HepG2 (cell line): ENCODE results near the gene MAP4K3. TPM values are rescaled to one million over a fixed set of nuclear protein-coding genes. Genes with fewer than 3 reads are reported as not detected.

Source experiments
- ATAC-seq: fragments of 200-7000 bp; cut with Tn5 transposase; 3 replicates; pipeline ENCODE4 v1.9.1; 2020; ENCODE audit warnings: mild to moderate bottlenecking, moderate library complexity
- BruUV-seq: library from RNA; stranded (reverse); fragments of 400-500 nt; replicated peaks from 2 replicates; lab custom pipeline; 2021; lab: Mats Ljungman, UMichigan
- CTCF ChIA-PET: fragments of 300-600 bp; formaldehyde crosslinking; extraction: SDS; loops from one replicate; lab custom pipeline; 2021; ENCODE audit warnings: low total read pairs, inconsistent platforms, low intra/inter-chr PET ratio; lab: Yijun Ruan, JAX
- POLR2A ChIA-PET: fragments of 350-600 bp; sonication (Branson Sonifier 250); formaldehyde crosslinking; loops from one replicate; lab custom pipeline; 2020; ENCODE audit warnings: antibody characterized with exemption, inconsistent platforms; lab: Yijun Ruan, JAX
- DNase-seq: peaks from one replicate; pipeline ENCODE4 v3.0.0-alpha.2; 2015; ENCODE audit warnings: low spot score
- FAIRE-seq: peaks from 3 replicates; lab custom pipeline; 2011; peaks lifted over from hg19 to GRCh38; lab: Jason Lieb, UNC
- H2AFZ ChIP-seq: one replicate; pipeline ENCODE4 v1.6.1; 2011; ENCODE audit warnings: low read length, inconsistent platforms
- H3K27ac ChIP-seq: fragments of 300-600 bp; 3 replicates; pipeline ENCODE4 v1.8.0; 2011; ENCODE audit warnings: mixed run types, mild to moderate bottlenecking, mixed read lengths, low read length, inconsistent platforms; ENCODE audit not compliant: insufficient read depth; ENCODE audit errors: extremely low read length
- H3K27me3 ChIP-seq, 2 experiments: fragments of 200-600 bp in 1 of 2; 2 replicates in 1 of 2; 3 replicates in 1 of 2; pipeline versions ENCODE4 v1.6.0 to v1.8.0; 2011; ENCODE audit warnings: low read length in 2 of 2, mild to moderate bottlenecking in 2 of 2, moderate library complexity in 2 of 2, inconsistent platforms in 1 of 2; ENCODE audit not compliant: insufficient read depth in 2 of 2, control insufficient read depth in 1 of 2
- H3K36me3 ChIP-seq, 2 experiments: fragments of 200-600 bp in 1 of 2; replicated peaks in 1 of 2; 2 replicates in 1 of 2; 3 replicates in 1 of 2; pipeline versions ENCODE4 v1.5.1 to v1.8.0; 2011; ENCODE audit warnings: low read length in 2 of 2, inconsistent platforms in 1 of 2; ENCODE audit not compliant: insufficient read depth in 2 of 2, control insufficient read depth in 1 of 2
- H3K4me1 ChIP-seq: 2 replicates; pipeline ENCODE4 v1.5.1; 2012; ENCODE audit warnings: low read length, inconsistent platforms; ENCODE audit not compliant: insufficient read depth
- H3K4me2 ChIP-seq: 2 replicates; pipeline ENCODE4 v1.6.0; 2011; ENCODE audit warnings: low read depth, low read length, inconsistent platforms
- H3K4me3 ChIP-seq, 3 experiments: fragments of 200-600 bp in 1 of 3; sonication (generic), shearing (Covaris generic) in 1 of 3; replicated peaks in 1 of 3; 2 replicates each; pipeline ENCODE4 v1.5.1; 2011 to 2016; ENCODE audit warnings: low read length in 3 of 3, inconsistent platforms in 2 of 3, low read depth in 2 of 3, mild to moderate bottlenecking in 2 of 3, control low read depth in 1 of 3, mixed read lengths in 1 of 3; ENCODE audit not compliant: insufficient read depth in 1 of 3
- H3K79me2 ChIP-seq: one replicate; pipeline ENCODE4 v1.6.1; 2011; ENCODE audit warnings: low read length, inconsistent platforms; ENCODE audit not compliant: insufficient read depth
- H3K9ac ChIP-seq: 2 replicates; pipeline ENCODE4 v1.6.0; 2011; ENCODE audit warnings: mild to moderate bottlenecking, low read depth, low read length, inconsistent platforms; ENCODE audit not compliant: insufficient read depth
- H3K9me3 ChIP-seq: 2 replicates; pipeline ENCODE4 v1.5.1; 2012; ENCODE audit warnings: mild to moderate bottlenecking, low read length
- H4K20me1 ChIP-seq: 2 replicates; pipeline ENCODE4 v1.6.0; 2011; ENCODE audit warnings: inconsistent platforms, mild to moderate bottlenecking, low read length, moderate library complexity; ENCODE audit not compliant: insufficient read depth
- ARHGAP35 ChIP-seq: sonication (generic); formaldehyde crosslinking; IDR thresholded peaks from 2 replicates; pipeline ENCODE4 v1.9.0; 2022; ENCODE audit warnings: mild to moderate bottlenecking, inconsistent platforms, moderate library complexity, missing genetic modification reagents, borderline replicate concordance
- EED ChIP-seq: sonication (generic); formaldehyde crosslinking; IDR thresholded peaks from 2 replicates; pipeline ENCODE4 v1.5.0; 2020; ENCODE audit warnings: mild to moderate bottlenecking, missing genetic modification reagents
- GPN1 ChIP-seq: sonication (generic); formaldehyde crosslinking; IDR thresholded peaks from 2 replicates; pipeline ENCODE4 v1.5.1; 2020; ENCODE audit warnings: missing genetic modification reagents, borderline replicate concordance
- KDM4B ChIP-seq: sonication (generic); formaldehyde crosslinking; IDR thresholded peaks from 2 replicates; pipeline ENCODE4 v1.4.0; 2020; ENCODE audit warnings: missing genetic modification reagents
- MATR3 ChIP-seq: sonication (generic); formaldehyde crosslinking; IDR thresholded peaks from 2 replicates; pipeline ENCODE4 v1.4.0; 2020; ENCODE audit warnings: missing genetic modification reagents
- MEIS1 ChIP-seq: sonication (generic); formaldehyde crosslinking; IDR thresholded peaks from 2 replicates; pipeline ENCODE4 v1.9.0; 2021; ENCODE audit warnings: mild to moderate bottlenecking, missing genetic modification reagents, moderate library complexity, borderline replicate concordance
- NCOA5 ChIP-seq: sonication (generic); formaldehyde crosslinking; IDR thresholded peaks from 2 replicates; pipeline ENCODE4 v1.4.0; 2020; ENCODE audit warnings: missing genetic modification reagents
- PATZ1 ChIP-seq: sonication (generic); formaldehyde crosslinking; IDR thresholded peaks from 2 replicates; pipeline ENCODE4 v1.4.0; 2020; ENCODE audit warnings: missing genetic modification reagents
- PHF21A ChIP-seq: sonication (generic); formaldehyde crosslinking; IDR thresholded peaks from 2 replicates; pipeline ENCODE4 v1.5.0; 2020; ENCODE audit warnings: mild to moderate bottlenecking, missing genetic modification reagents
- PHF5A ChIP-seq: IDR thresholded peaks from one replicate; pipeline ENCODE4 v1.6.1; 2018; ENCODE audit warnings: low read depth, missing genetic modification reagents; ENCODE audit not compliant: unreplicated experiment
- POLR2AphosphoS5 ChIP-seq: IDR thresholded peaks from 2 replicates; pipeline ENCODE4 v1.6.1; 2012; ENCODE audit warnings: low read depth, low read length
- PPARG ChIP-seq: conservative IDR thresholded peaks from 2 replicates; pipeline ENCODE4 v1.6.1; 2016; ENCODE audit warnings: missing biosample characterization, missing genetic modification reagents
- PRDM4 ChIP-seq: sonication (generic); formaldehyde crosslinking; IDR thresholded peaks from 2 replicates; pipeline ENCODE4 v1.9.0; 2021; ENCODE audit warnings: missing genetic modification reagents, borderline replicate concordance
- TGIF2 ChIP-seq: IDR thresholded peaks from 2 replicates; pipeline ENCODE4 v1.6.1; 2016; ENCODE audit warnings: control low read depth, missing compliant biosample characterization
- ZC3H13 ChIP-seq: sonication (generic); formaldehyde crosslinking; IDR thresholded peaks from 2 replicates; pipeline ENCODE4 v1.8.1; 2023; ENCODE audit warnings: mild to moderate bottlenecking, missing genetic modification reagents, moderate library complexity
- ZFP37 ChIP-seq: sonication (generic); formaldehyde crosslinking; IDR thresholded peaks from 2 replicates; pipeline ENCODE4 v1.4.0; 2020; ENCODE audit warnings: missing genetic modification reagents, borderline replicate concordance
- ZMAT3 ChIP-seq: sonication (generic); formaldehyde crosslinking; conservative IDR thresholded peaks from 2 replicates; pipeline ENCODE4 v1.7.0; 2021; ENCODE audit warnings: missing genetic modification reagents
- ZNF225 ChIP-seq: sonication (generic); formaldehyde crosslinking; IDR thresholded peaks from 2 replicates; pipeline ENCODE4 v1.4.0; 2020; ENCODE audit warnings: mild to moderate bottlenecking, missing genetic modification reagents
- ZNF24 ChIP-seq: fragments of 450-650 bp; IDR thresholded peaks from 2 replicates; pipeline ENCODE4 v1.6.1; 2017; ENCODE audit warnings: antibody characterized with exemption, mild to moderate bottlenecking
- ZNF543 ChIP-seq: sonication (generic); formaldehyde crosslinking; IDR thresholded peaks from 2 replicates; pipeline ENCODE4 v1.4.0; 2020; ENCODE audit warnings: mild to moderate bottlenecking, missing genetic modification reagents
- ZNF644 ChIP-seq: IDR thresholded peaks from 2 replicates; pipeline ENCODE4 v1.6.1; 2016; ENCODE audit warnings: low read depth
- ZNF749 ChIP-seq: sonication (generic); formaldehyde crosslinking; IDR thresholded peaks from 2 replicates; pipeline ENCODE4 v1.8.0; 2022; ENCODE audit warnings: mild to moderate bottlenecking, missing genetic modification reagents, moderate library complexity, borderline replicate concordance
- ZSCAN31 ChIP-seq: sonication (generic); formaldehyde crosslinking; IDR thresholded peaks from 2 replicates; pipeline ENCODE4 v1.5.0; 2020; ENCODE audit warnings: low read depth, mild to moderate bottlenecking, missing genetic modification reagents
- WGBS: methylation state at CpG from one replicate; pipeline ENCODE4 v1.1.6; 2017; ENCODE audit warnings: low lambda C conversion rate; 5-methylcytosine and 5-hydroxymethylcytosine counted together
- in situ Hi-C: cut with HindIII; loops from 2 replicates; pipeline ENCODE4 v1.10.0; 2017; ENCODE audit warnings: low pct_unique_long_range_greater_than_20kb; ENCODE audit not compliant: extremely low pct_ligation_motif_present
- intact Hi-C: fragments of 100-400 bp; cut with micrococcal nuclease; formaldehyde crosslinking; loops from one replicate; pipeline ENCODE4 v1.10.0; 2022; ENCODE audit not compliant: unreplicated experiment
- polyA plus RNA-seq, 8 experiments: library from polyadenylated mRNA; depleted of rRNA in 3 of 8; stranded (reverse) in 7 of 8; unstranded in 1 of 8; fragments of >200 nt; fragmentation: Illumina TruSeq in 4 of 8; extraction: Trizol in 4 of 8; gene quantifications; 2 replicates each; pipeline versions ENCODE4 v1.2.1 to v1.2.3, GENCODE V29; 2011 to 2016; ENCODE audit warnings: low read depth in 4 of 8, missing spikeins in 1 of 8, mixed read lengths in 1 of 8; ENCODE audit not compliant: insufficient read depth in 1 of 8
- total RNA-seq, 5 experiments: library from RNA; depleted of rRNA; stranded (reverse); fragments of >200 nt; fragmentation: Illumina TruSeq; extraction: Trizol; gene quantifications; 2 replicates each; pipeline ENCODE4 v1.2.3, GENCODE V29; 2016; ENCODE audit warnings: low read depth in 1 of 5

MAP4K3 gene
- total and polyA plus RNA-seq, 2 of the 13 experiments (the other 11 are each of a cell fraction or from before 2014, with no cell fraction given) = 45.9 to 53.2 TPM

DNA sequence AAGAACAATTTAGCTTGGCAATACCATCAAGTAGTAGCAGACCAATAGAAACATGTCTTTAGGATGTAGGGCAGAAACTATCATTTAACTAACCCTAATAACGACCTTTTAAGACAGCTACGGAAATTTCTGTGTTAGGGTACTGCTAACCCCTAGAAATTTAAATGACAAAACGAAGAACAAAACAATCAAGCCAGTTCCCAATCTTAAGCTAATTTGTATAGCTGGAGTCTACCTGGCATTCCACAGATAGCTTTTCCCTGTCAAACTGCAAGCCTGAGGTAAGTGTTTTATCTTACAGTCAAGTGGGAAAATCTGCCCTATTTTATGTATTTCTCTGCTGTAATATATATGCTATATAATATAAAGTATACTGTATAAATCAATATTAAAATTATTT lies 155.7 kb downstream of the MAP4K3 start (continued):
- TF ChIP-seq PRDM4 (CRISPR knock-in tag) = no peak
- TF ChIP-seq ZNF644 = no peak
- TF ChIP-seq ZSCAN31 (CRISPR knock-in tag) = no peak
- no peak for TF ChIP-seq NCOA5
- no peak for TF ChIP-seq GPN1 (CRISPR knock-in tag)
- no peak for TF ChIP-seq ZFP37 (CRISPR knock-in tag)
- TF ChIP-seq PPARG (CRISPR knock-in tag) = no peak
- TF ChIP-seq TGIF2 = no peak

DNA sequence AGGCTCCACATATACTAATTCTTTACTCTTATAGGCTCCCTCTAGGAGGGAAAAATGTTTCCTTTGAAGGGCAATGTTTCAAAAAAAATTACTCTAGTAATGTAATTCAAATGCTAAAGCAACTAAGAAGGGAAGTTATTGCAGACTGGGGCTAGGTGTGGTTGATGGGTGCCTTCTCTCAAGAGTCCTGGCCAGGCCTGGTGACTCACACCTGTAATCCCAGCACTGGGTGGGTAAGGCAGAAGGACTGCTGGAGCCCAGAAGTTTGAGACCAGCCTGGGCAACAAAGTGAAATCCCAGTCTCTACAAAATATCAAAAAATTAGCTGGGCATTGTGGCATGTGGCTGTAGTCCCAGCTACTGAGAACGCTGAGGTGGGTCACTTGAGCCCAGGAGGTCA lies 162.1 kb downstream of the MAP4K3 start:
- H4K20me1 ChIP-seq = no peaks in the 10 kb centered on the region
- ChIA-PET POLR2A (no interaction called here), CTCF (no interaction called here)
- no TSS peak for BruUV-seq
- DNase-seq = no peak
- no peaks in the 10 kb centered on the region for H3K4me1 ChIP-seq
- intact Hi-C loops = no loop called here
- in situ Hi-C loops = no loop called here
- H2AFZ ChIP-seq = no peak overlapping the region
- H3K36me3 ChIP-seq = peaks cover 20 to 73% of the 10 kb centered on the region in 2 experiments
- no peaks in the 10 kb centered on the region for H3K79me2 ChIP-seq
- TF ChIP-seq ZC3H13 (no peak), ARHGAP35 (no peak), EED (CRISPR knock-in tag) (no peak), MEIS1 (CRISPR knock-in tag) (no peak), PHF21A (CRISPR knock-in tag) (no peak), ZNF225 (CRISPR knock-in tag) (no peak), ZSCAN31 (CRISPR knock-in tag) (no peak), POLR2AphosphoS5 (no peak), ZMAT3 (CRISPR knock-in tag) (no peak), ZNF749 (no peak), MATR3 (CRISPR knock-in tag) (no peak), KDM4B (no peak), PHF5A (CRISPR knock-in tag) (no peak), ZNF24 (no peak), ZNF543 (CRISPR knock-in tag) (no peak), PATZ1 (CRISPR knock-in tag) (no peak)
- no peaks in the 10 kb centered on the region for H3K27me3 ChIP-seq
- FAIRE-seq = no peak
- no peak overlapping the region for H3K4me3 ChIP-seq
- H3K27ac ChIP-seq = no peak overlapping the region
- H3K9me3 ChIP-seq = no peaks in the 10 kb centered on the region
- no peak overlapping the region for H3K4me2 ChIP-seq
- WGBS = 80% methylated on average over 1 of the region's 1 CpG
- H3K9ac ChIP-seq = no peak overlapping the region
- peak; percentile 59 for ATAC-seq
